HEK293 (cell line): Measurements from ENCODE around the gene GJA1.

Source experiments
- BCL11B ChIP-seq: fragments of 450-650 bp; formaldehyde crosslinking; IDR thresholded peaks from 2 replicates; pipeline ENCODE4 v1.5.1; 2016; ENCODE audit warnings: low read depth, missing biosample characterization, missing genetic modification characterization
- GFI1B ChIP-seq: fragments of 450-650 bp; formaldehyde crosslinking; IDR thresholded peaks from 2 replicates; pipeline ENCODE4 v1.5.1; 2016; ENCODE audit warnings: missing biosample characterization, missing genetic modification characterization
- HOXD13 ChIP-seq: sonication (generic); formaldehyde crosslinking; IDR thresholded peaks from 2 replicates; pipeline ENCODE4 v1.8.0; 2022; ENCODE audit warnings: missing genetic modification reagents, borderline replicate concordance
- INSM2 ChIP-seq: fragments of 450-650 bp; formaldehyde crosslinking; IDR thresholded peaks from 2 replicates; pipeline ENCODE4 v1.5.1; 2016; ENCODE audit warnings: missing biosample characterization, missing genetic modification characterization
- KLF1 ChIP-seq: fragments of 450-650 bp; formaldehyde crosslinking; IDR thresholded peaks from 2 replicates; pipeline ENCODE4 v1.5.1; 2016; ENCODE audit warnings: missing biosample characterization, missing genetic modification characterization
- KLF16 ChIP-seq: fragments of 450-650 bp; formaldehyde crosslinking; IDR thresholded peaks from 2 replicates; pipeline ENCODE4 v1.5.1; 2017; ENCODE audit warnings: missing biosample characterization, missing genetic modification characterization
- MYNN ChIP-seq: fragments of 450-650 bp; formaldehyde crosslinking; IDR thresholded peaks from 2 replicates; pipeline ENCODE4 v1.5.1; 2016; ENCODE audit warnings: missing biosample characterization, missing genetic modification characterization, borderline replicate concordance
- PATZ1 ChIP-seq: fragments of 450-650 bp; formaldehyde crosslinking; IDR thresholded peaks from 2 replicates; pipeline ENCODE4 v1.5.1; 2016; ENCODE audit warnings: missing biosample characterization, missing genetic modification characterization
- SALL2 ChIP-seq: fragments of 450-650 bp; formaldehyde crosslinking; IDR thresholded peaks from 2 replicates; pipeline ENCODE4 v1.5.0; 2017; ENCODE audit warnings: missing biosample characterization, mild to moderate bottlenecking, missing genetic modification characterization, borderline replicate concordance
- ZBTB20 ChIP-seq: fragments of 450-650 bp; formaldehyde crosslinking; IDR thresholded peaks from 2 replicates; pipeline ENCODE4 v1.5.1; 2016; ENCODE audit warnings: missing biosample characterization, missing genetic modification characterization
- ZBTB26 ChIP-seq: fragments of 450-650 bp; formaldehyde crosslinking; optimal IDR thresholded peaks from 2 replicates; pipeline ENCODE3; 2016; ENCODE audit warnings: missing biosample characterization, mild to moderate bottlenecking, missing genetic modification characterization
- ZNF138 ChIP-seq: fragments of 450-650 bp; formaldehyde crosslinking; IDR thresholded peaks from 2 replicates; pipeline ENCODE4 v1.5.1; 2016; ENCODE audit warnings: missing biosample characterization, missing genetic modification characterization, borderline replicate concordance
- ZNF19 ChIP-seq: fragments of 450-650 bp; formaldehyde crosslinking; IDR thresholded peaks from 2 replicates; pipeline ENCODE4; 2016; ENCODE audit warnings: missing biosample characterization, missing genetic modification characterization, low read depth
- ZNF202 ChIP-seq: fragments of 450-650 bp; formaldehyde crosslinking; IDR thresholded peaks from 2 replicates; pipeline ENCODE4 v1.5.1; 2016; ENCODE audit warnings: missing biosample characterization, missing genetic modification characterization, borderline replicate concordance
- ZNF221 ChIP-seq: fragments of 450-650 bp; formaldehyde crosslinking; IDR thresholded peaks from 2 replicates; pipeline ENCODE4 v1.5.1; 2017; ENCODE audit warnings: missing biosample characterization, missing genetic modification characterization, borderline replicate concordance
- ZNF223 ChIP-seq: fragments of 450-650 bp; formaldehyde crosslinking; IDR thresholded peaks from 2 replicates; pipeline ENCODE4 v1.5.1; 2016; ENCODE audit warnings: missing biosample characterization, missing genetic modification characterization
- ZNF23 ChIP-seq: fragments of 450-650 bp; formaldehyde crosslinking; IDR thresholded peaks from 2 replicates; pipeline ENCODE4 v1.5.1; 2016; ENCODE audit warnings: missing biosample characterization, missing genetic modification characterization, borderline replicate concordance
- ZNF239 ChIP-seq: fragments of 450-650 bp; formaldehyde crosslinking; IDR thresholded peaks from 2 replicates; pipeline ENCODE4 v1.5.1; 2016; ENCODE audit warnings: missing biosample characterization, missing genetic modification characterization
- ZNF248 ChIP-seq: fragments of 450-650 bp; formaldehyde crosslinking; IDR thresholded peaks from 2 replicates; pipeline ENCODE4 v1.5.1; 2017; ENCODE audit warnings: missing biosample characterization, missing genetic modification characterization
- ZNF266 ChIP-seq: fragments of 450-650 bp; formaldehyde crosslinking; IDR thresholded peaks from 2 replicates; pipeline ENCODE4 v1.5.1; 2016; ENCODE audit warnings: missing biosample characterization, missing genetic modification characterization, low read depth
- ZNF311 ChIP-seq: fragments of 450-650 bp; formaldehyde crosslinking; IDR thresholded peaks from 2 replicates; pipeline ENCODE4 v1.5.1; 2017; ENCODE audit warnings: missing biosample characterization, missing genetic modification characterization, borderline replicate concordance
- ZNF354C ChIP-seq: fragments of 450-650 bp; formaldehyde crosslinking; IDR thresholded peaks from 2 replicates; pipeline ENCODE4 v1.5.1; 2016; ENCODE audit warnings: missing biosample characterization, missing genetic modification characterization, low read depth, borderline replicate concordance
- ZNF433 ChIP-seq: fragments of 450-650 bp; formaldehyde crosslinking; IDR thresholded peaks from 2 replicates; pipeline ENCODE4 v1.5.1; 2016; ENCODE audit warnings: missing biosample characterization, missing genetic modification characterization, low read depth
- ZNF501 ChIP-seq: fragments of 450-650 bp; formaldehyde crosslinking; IDR thresholded peaks from 2 replicates; pipeline ENCODE4 v1.5.1; 2016; ENCODE audit warnings: missing biosample characterization, missing genetic modification characterization
- ZNF510 ChIP-seq: fragments of 450-650 bp; formaldehyde crosslinking; IDR thresholded peaks from 2 replicates; pipeline ENCODE4 v1.5.1; 2018; ENCODE audit warnings: mild to moderate bottlenecking, missing genetic modification characterization, missing biosample characterization; ENCODE audit not compliant: insufficient replicate concordance
- ZNF514 ChIP-seq: fragments of 450-650 bp; formaldehyde crosslinking; IDR thresholded peaks from 2 replicates; pipeline ENCODE4 v1.5.1; 2016; ENCODE audit warnings: missing biosample characterization, missing genetic modification characterization
- ZNF529 ChIP-seq: fragments of 450-650 bp; formaldehyde crosslinking; IDR thresholded peaks from 2 replicates; pipeline ENCODE4 v1.5.1; 2017; ENCODE audit warnings: missing genetic modification characterization, missing biosample characterization; ENCODE audit not compliant: insufficient replicate concordance
- ZNF610 ChIP-seq: fragments of 450-650 bp; formaldehyde crosslinking; IDR thresholded peaks from 2 replicates; pipeline ENCODE4 v1.5.1; 2016; ENCODE audit warnings: missing biosample characterization, missing genetic modification characterization, borderline replicate concordance
- ZNF623 ChIP-seq: fragments of 450-650 bp; formaldehyde crosslinking; IDR thresholded peaks from 2 replicates; pipeline ENCODE4 v1.5.1; 2016; ENCODE audit warnings: missing biosample characterization, missing genetic modification characterization
- ZNF624 ChIP-seq: fragments of 450-650 bp; formaldehyde crosslinking; IDR thresholded peaks from 2 replicates; pipeline ENCODE4 v1.5.1; 2017; ENCODE audit warnings: missing biosample characterization, missing genetic modification characterization
- ZNF639 ChIP-seq: fragments of 450-650 bp; formaldehyde crosslinking; IDR thresholded peaks from 2 replicates; pipeline ENCODE4 v1.5.1; 2016; ENCODE audit warnings: missing biosample characterization, missing genetic modification characterization
- ZNF654 ChIP-seq: fragments of 450-650 bp; formaldehyde crosslinking; IDR thresholded peaks from 2 replicates; pipeline ENCODE4 v1.5.1; 2016; ENCODE audit warnings: low read depth, missing biosample characterization, missing genetic modification characterization
- ZNF76 ChIP-seq: fragments of 450-650 bp; formaldehyde crosslinking; IDR thresholded peaks from 2 replicates; pipeline ENCODE4; 2016; ENCODE audit warnings: low read depth, missing biosample characterization, missing genetic modification characterization, borderline replicate concordance
- ZNF791 ChIP-seq: fragments of 450-650 bp; formaldehyde crosslinking; IDR thresholded peaks from 2 replicates; pipeline ENCODE4 v1.5.1; 2016; ENCODE audit warnings: missing biosample characterization, missing genetic modification characterization
- ZSCAN16 ChIP-seq: fragments of 450-650 bp; formaldehyde crosslinking; IDR thresholded peaks from 2 replicates; pipeline ENCODE4 v1.5.1; 2016; ENCODE audit warnings: missing biosample characterization, missing genetic modification characterization

The GJA1 gene

GRCh38 chr6:121463087-121463486 is 27.6 kb downstream of the GJA1 start (continued):
- TF ChIP-seq ZBTB26 (tag by site-specific recombination) (no peak), ZNF354C (tag by site-specific recombination) (no peak), KLF1 (tag by site-specific recombination) (no peak), ZNF311 (no peak), ZNF514 (tag by site-specific recombination) (no peak), ZNF76 (tag by site-specific recombination) (no peak), ZNF791 (tag by site-specific recombination) (no peak), ZNF639 (tag by site-specific recombination) (no peak), ZNF501 (no peak), SALL2 (tag by site-specific recombination) (no peak), PATZ1 (tag by site-specific recombination) (no peak), ZNF202 (peak; percentile 87; the same call in 1 of the 2 replicates), ZNF624 (tag by site-specific recombination) (no peak), ZNF529 (peak; percentile 49), ZNF223 (tag by site-specific recombination) (no peak), ZNF433 (tag by site-specific recombination) (peak; percentile 60), ZNF510 (tag by site-specific recombination) (peak; percentile 70), ZNF138 (tag by site-specific recombination) (0 out of 2 replicates have a peak, but pooled peaks have one; percentile 55), HOXD13 (CRISPR knock-in tag) (no peak), MYNN (tag by site-specific recombination) (no peak), ZNF610 (tag by site-specific recombination) (no peak), ZNF654 (tag by site-specific recombination) (0 out of 2 replicates have a peak, but pooled peaks have one; percentile 29), BCL11B (tag by site-specific recombination) (no peak), ZNF239 (tag by site-specific recombination) (no peak), ZBTB20 (tag by site-specific recombination) (no peak), GFI1B (no peak), ZNF23 (tag by site-specific recombination) (no peak), ZNF266 (0 out of 2 replicates have a peak, but pooled peaks have one; percentile 54), INSM2 (tag by site-specific recombination) (no peak), ZNF19 (tag by site-specific recombination) (0 out of 2 replicates have a peak, but pooled peaks have one; percentile 30), ZNF623 (peak; percentile 78), KLF16 (tag by site-specific recombination) (no peak), ZNF248 (tag by site-specific recombination) (no peak), ZSCAN16 (tag by site-specific recombination) (no peak), ZNF221 (tag by site-specific recombination) (no peak)
